WTC11 (cell line): Measurements from ENCODE around the gene ZSWIM2. TPM values are rescaled to one million over a fixed set of nuclear protein-coding genes. Genes with fewer than 3 reads are reported as not detected.

Experiments used
- ATAC-seq: fragments of 200-7000 bp; cut with Tn5 transposase; 2 replicates; pipeline ENCODE4 v1.10.0; 2021; ENCODE audit warnings: mild to moderate bottlenecking, moderate library complexity
- CTCF ChIA-PET: fragments of 300-600 bp; sonication (Branson Sonifier 250); formaldehyde crosslinking; loops from one replicate; lab custom pipeline; 2021; ENCODE audit warnings: antibody characterized with exemption; lab: Charles Lee
- POLR2A ChIA-PET: fragments of 350-600 bp; sonication (Branson Sonifier 250); formaldehyde crosslinking; loops from one replicate; lab custom pipeline; 2021; ENCODE audit warnings: antibody characterized with exemption; lab: Charles Lee
- DNase-seq: peaks from one replicate; pipeline ENCODE4 v3.0.0; 2021; ENCODE audit warnings: low spot score
- H3K27ac Mint-ChIP-seq: 2 replicates; pipeline ENCODE4 v1.8.0; 2021; ENCODE audit warnings: mixed read lengths
- H3K27me3 Mint-ChIP-seq: 2 replicates; pipeline ENCODE4 v1.8.0; 2021; ENCODE audit warnings: low read depth, mild to moderate bottlenecking, moderate library complexity, mixed read lengths
- H3K36me3 Mint-ChIP-seq: 2 replicates; pipeline ENCODE4 v1.8.0; 2021; ENCODE audit warnings: mixed read lengths
- H3K4me1 Mint-ChIP-seq: 2 replicates; pipeline ENCODE4 v1.8.0; 2022; ENCODE audit warnings: mixed read lengths
- H3K4me3 Mint-ChIP-seq: 2 replicates; pipeline ENCODE4 v1.8.0; 2021; ENCODE audit warnings: mild to moderate bottlenecking, moderate library complexity, mixed read lengths
- H3K9me3 Mint-ChIP-seq: 2 replicates; pipeline ENCODE4 v1.8.0; 2021; ENCODE audit warnings: mixed read lengths
- CREB1 ChIP-seq: sonication (generic); formaldehyde crosslinking; IDR thresholded peaks from 2 replicates; pipeline ENCODE4 v1.8.0; 2023; ENCODE audit warnings: mild to moderate bottlenecking, missing genetic modification reagents
- FOXJ3 ChIP-seq: sonication (generic); formaldehyde crosslinking; IDR thresholded peaks from 2 replicates; pipeline ENCODE4 v1.9.0; 2021; ENCODE audit warnings: missing genetic modification reagents, mild to moderate bottlenecking, borderline replicate concordance
- JAZF1 ChIP-seq: fragments of 250-450 bp; sonication (Bioruptor Pico); IDR thresholded peaks from 2 replicates; pipeline ENCODE4 v1.9.0; 2021; ENCODE audit warnings: moderate library complexity, mild to moderate bottlenecking, inconsistent platforms
- PRRX2 ChIP-seq: fragments of 250-450 bp; sonication (Bioruptor Pico); IDR thresholded peaks from 2 replicates; pipeline ENCODE4 v1.8.0; 2021; ENCODE audit warnings: mild to moderate bottlenecking
- RORB ChIP-seq: fragments of 250-450 bp; sonication (Bioruptor Pico); IDR thresholded peaks from 2 replicates; pipeline ENCODE4 v1.9.0; 2021; ENCODE audit warnings: mild to moderate bottlenecking
- SOX15 ChIP-seq: fragments of 250-450 bp; sonication (Bioruptor Pico); IDR thresholded peaks from 2 replicates; pipeline ENCODE4 v1.9.0; 2021; ENCODE audit warnings: mild to moderate bottlenecking
- STAT6 ChIP-seq: sonication (generic); formaldehyde crosslinking; conservative IDR thresholded peaks from 2 replicates; pipeline ENCODE4 v1.8.1; 2023; ENCODE audit warnings: mild to moderate bottlenecking, low read depth, missing genetic modification reagents, moderate library complexity
- TEAD1 ChIP-seq: sonication (generic); formaldehyde crosslinking; IDR thresholded peaks from 2 replicates; pipeline ENCODE4 v1.8.0; 2022; ENCODE audit warnings: mild to moderate bottlenecking, missing genetic modification reagents
- TP53 ChIP-seq: sonication (generic); formaldehyde crosslinking; IDR thresholded peaks from 2 replicates; pipeline ENCODE4 v1.8.1; 2023; ENCODE audit warnings: mild to moderate bottlenecking, missing genetic modification reagents
- USF1 ChIP-seq: sonication (generic); formaldehyde crosslinking; IDR thresholded peaks from 2 replicates; pipeline ENCODE4 v1.8.0; 2022; ENCODE audit warnings: mild to moderate bottlenecking, missing genetic modification reagents
- USF2 ChIP-seq: sonication (generic); formaldehyde crosslinking; IDR thresholded peaks from 2 replicates; pipeline ENCODE4 v1.8.1; 2023; ENCODE audit warnings: mild to moderate bottlenecking, missing genetic modification reagents, moderate library complexity
- ZBTB21 ChIP-seq: sonication (generic); formaldehyde crosslinking; IDR thresholded peaks from 2 replicates; pipeline ENCODE4 v1.8.1; 2023; ENCODE audit warnings: mild to moderate bottlenecking, missing genetic modification reagents, borderline replicate concordance
- ZNF263 ChIP-seq: sonication (generic); formaldehyde crosslinking; IDR thresholded peaks from 2 replicates; pipeline ENCODE4 v1.8.1; 2022; ENCODE audit warnings: low read depth, mild to moderate bottlenecking, moderate library complexity, missing genetic modification reagents
- ZNF281 ChIP-seq: sonication (generic); formaldehyde crosslinking; IDR thresholded peaks from 2 replicates; pipeline ENCODE4 v1.8.0; 2023; ENCODE audit warnings: mild to moderate bottlenecking, missing genetic modification reagents
- ZNF416 ChIP-seq: fragments of 250-450 bp; sonication (Bioruptor Pico); IDR thresholded peaks from 2 replicates; pipeline ENCODE4 v1.9.0; 2021; ENCODE audit warnings: mild to moderate bottlenecking, inconsistent platforms
- ZNF671 ChIP-seq: fragments of 250-450 bp; sonication (Bioruptor Pico); IDR thresholded peaks from 2 replicates; pipeline ENCODE4 v1.8.0; 2021; ENCODE audit warnings: mild to moderate bottlenecking
- ZSCAN18 ChIP-seq: fragments of 250-450 bp; sonication (Bioruptor Pico); IDR thresholded peaks from 2 replicates; pipeline ENCODE4 v2.1.2; 2022; ENCODE audit warnings: mild to moderate bottlenecking, moderate library complexity
- total RNA-seq: library from RNA; stranded (reverse); gene quantifications from 3 replicates; pipeline ENCODE4 v1.2.3, GENCODE V29; 2021
- TF ChIP-seq, protein P1 (sequence below): sonication (generic); formaldehyde crosslinking; IDR thresholded peaks from 2 replicates; pipeline ENCODE4 v1.8.1; 2023; ENCODE audit warnings: mild to moderate bottlenecking, missing genetic modification reagents, moderate library complexity
- TF ChIP-seq, protein P2 (sequence below): fragments of 250-450 bp; sonication (Bioruptor Pico); IDR thresholded peaks from 2 replicates; pipeline ENCODE4 v1.9.0; 2021; ENCODE audit warnings: mild to moderate bottlenecking

Gene ZSWIM2
- total RNA-seq, 1 experiment from 2014 or later: not detected

- no peaks in the 10 kb centered on the region for H3K27me3 Mint-ChIP-seq
- no peak for DNase-seq
- no peak overlapping the region for H3K4me3 Mint-ChIP-seq
- ChIA-PET POLR2A (no interaction called here), CTCF (no interaction called here)
- no peaks in the 10 kb centered on the region for H3K9me3 Mint-ChIP-seq
- H3K36me3 Mint-ChIP-seq: no peaks in the 10 kb centered on the region
- H3K4me1 Mint-ChIP-seq: no peaks in the 10 kb centered on the region
- no peak for TF ChIP-seq ZNF281 (CRISPR knock-in tag)
- TF ChIP-seq, protein P1, sequence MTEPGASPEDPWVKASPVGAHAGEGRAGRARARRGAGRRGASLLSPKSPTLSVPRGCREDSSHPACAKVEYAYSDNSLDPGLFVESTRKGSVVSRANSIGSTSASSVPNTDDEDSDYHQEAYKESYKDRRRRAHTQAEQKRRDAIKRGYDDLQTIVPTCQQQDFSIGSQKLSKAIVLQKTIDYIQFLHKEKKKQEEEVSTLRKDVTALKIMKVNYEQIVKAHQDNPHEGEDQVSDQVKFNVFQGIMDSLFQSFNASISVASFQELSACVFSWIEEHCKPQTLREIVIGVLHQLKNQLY: no peak
- no peak for ATAC-seq
- no peak overlapping the region for H3K27ac Mint-ChIP-seq
Observed at GRCh38 chr2:186827411-186827810, 21.6 kb downstream of the ZSWIM2 start.

DNA sequence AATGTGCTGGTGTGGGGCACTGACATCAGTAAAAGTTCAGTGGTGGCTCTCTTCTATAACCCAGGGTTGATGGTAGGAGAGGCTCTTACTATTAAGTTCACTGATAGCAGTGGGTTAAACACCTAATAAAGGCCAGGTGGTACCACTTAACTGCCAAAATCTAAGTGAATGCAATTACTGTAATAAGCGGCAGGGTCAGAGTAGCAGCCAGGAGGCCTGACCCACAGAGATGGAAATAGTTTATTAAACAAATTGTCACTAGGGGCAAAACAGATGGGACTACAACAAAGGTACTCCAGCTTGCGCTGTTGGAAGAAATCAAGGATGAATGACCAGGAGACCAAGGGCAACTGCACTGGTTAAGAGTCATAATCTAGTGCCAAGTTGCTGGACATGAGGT is 26.6 kb downstream of the ZSWIM2 start:
- no peak overlapping the region for H3K27ac Mint-ChIP-seq
- TF ChIP-seq USF1 (no peak), ZNF671 (CRISPR knock-in tag) (no peak), TEAD1 (CRISPR knock-in tag) (no peak), ZBTB21 (CRISPR knock-in tag) (no peak), RORB (no peak), ZNF281 (CRISPR knock-in tag) (no peak), STAT6 (CRISPR knock-in tag) (no peak), FOXJ3 (CRISPR knock-in tag) (no peak), SOX15 (no peak), PRRX2 (CRISPR knock-in tag) (no peak), TP53 (no peak), CREB1 (no peak), ZNF263 (no peak)
- TF ChIP-seq, all 79 proteins: peak for 0
- H3K4me3 Mint-ChIP-seq: no peak overlapping the region
- CTCF ChIA-PET: no interaction called here
- H3K9me3 Mint-ChIP-seq: no peaks in the 10 kb centered on the region
- no peaks in the 10 kb centered on the region for H3K4me1 Mint-ChIP-seq
- no peaks in the 10 kb centered on the region for H3K27me3 Mint-ChIP-seq
- ATAC-seq (no peak), DNase-seq (no peak)
- no peaks in the 10 kb centered on the region for H3K36me3 Mint-ChIP-seq
- POLR2A ChIA-PET: no interaction called here

DNA sequence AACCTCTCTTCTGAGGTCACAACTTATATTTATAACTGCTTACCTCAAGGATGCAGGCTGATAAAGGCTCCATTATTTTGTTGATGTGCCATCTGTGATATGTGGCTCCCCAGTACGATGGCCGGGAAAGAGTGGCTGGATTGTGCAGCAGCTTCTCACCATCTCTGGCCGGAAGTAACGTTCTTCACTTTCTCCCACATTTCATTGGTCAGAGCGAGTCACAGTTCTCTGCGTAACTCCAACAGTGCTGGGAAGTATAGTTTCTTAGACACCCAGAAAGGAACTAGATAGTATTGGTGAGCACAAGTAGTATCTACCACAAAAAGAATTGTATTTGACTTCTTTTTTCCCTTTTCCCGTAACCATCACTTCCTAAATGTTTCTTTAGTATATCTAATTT is 28.7 kb downstream of the ZSWIM2 start:
- CTCF ChIA-PET: no interaction called here
- H3K27me3 Mint-ChIP-seq: no peaks in the 10 kb centered on the region
- H3K27ac Mint-ChIP-seq: no peak overlapping the region
- peaks cover 10% of the 10 kb centered on the region for H3K9me3 Mint-ChIP-seq
- H3K4me1 Mint-ChIP-seq: no peaks in the 10 kb centered on the region
- H3K4me3 Mint-ChIP-seq: no peak overlapping the region
- no peaks in the 10 kb centered on the region for H3K36me3 Mint-ChIP-seq
- ATAC-seq (no peak), DNase-seq (no peak)
- POLR2A ChIA-PET: no interaction called here
- TF ChIP-seq ZSCAN18 (CRISPR knock-in tag) (no peak), ZNF416 (CRISPR knock-in tag) (no peak), USF2 (CRISPR knock-in tag) (no peak), JAZF1 (CRISPR knock-in tag) (no peak)
- TF ChIP-seq, protein P2, sequence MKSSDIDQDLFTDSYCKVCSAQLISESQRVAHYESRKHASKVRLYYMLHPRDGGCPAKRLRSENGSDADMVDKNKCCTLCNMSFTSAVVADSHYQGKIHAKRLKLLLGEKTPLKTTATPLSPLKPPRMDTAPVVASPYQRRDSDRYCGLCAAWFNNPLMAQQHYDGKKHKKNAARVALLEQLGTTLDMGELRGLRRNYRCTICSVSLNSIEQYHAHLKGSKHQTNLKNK (CRISPR knock-in tag): no peak
